Measurements from ENCODE around the gene MAGI1.

MAGI1 gene

DNA sequence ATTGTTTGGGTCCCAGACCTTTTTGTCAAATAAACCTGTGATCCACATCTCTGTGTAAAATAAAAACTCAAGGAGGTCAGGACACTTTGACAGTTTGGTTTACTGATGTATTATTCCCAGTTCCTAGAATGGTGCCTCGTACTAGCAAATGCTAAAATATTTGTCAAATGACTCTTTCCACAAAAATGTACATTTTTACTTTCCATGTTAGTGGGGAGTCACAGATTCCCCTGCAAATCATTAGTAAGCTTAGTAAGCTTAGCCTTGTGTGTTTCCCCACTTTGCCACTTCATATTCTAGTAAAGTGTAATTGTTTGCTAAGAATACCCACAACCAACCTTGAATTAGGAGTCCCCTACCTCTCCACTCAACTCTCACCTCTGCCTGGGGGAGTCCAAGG is 2.4 kb upstream of the MAGI1 start:
- DNase-seq (ENCODE audit: low spot score), result no peak
- TF ChIP-seq, protein P1, sequence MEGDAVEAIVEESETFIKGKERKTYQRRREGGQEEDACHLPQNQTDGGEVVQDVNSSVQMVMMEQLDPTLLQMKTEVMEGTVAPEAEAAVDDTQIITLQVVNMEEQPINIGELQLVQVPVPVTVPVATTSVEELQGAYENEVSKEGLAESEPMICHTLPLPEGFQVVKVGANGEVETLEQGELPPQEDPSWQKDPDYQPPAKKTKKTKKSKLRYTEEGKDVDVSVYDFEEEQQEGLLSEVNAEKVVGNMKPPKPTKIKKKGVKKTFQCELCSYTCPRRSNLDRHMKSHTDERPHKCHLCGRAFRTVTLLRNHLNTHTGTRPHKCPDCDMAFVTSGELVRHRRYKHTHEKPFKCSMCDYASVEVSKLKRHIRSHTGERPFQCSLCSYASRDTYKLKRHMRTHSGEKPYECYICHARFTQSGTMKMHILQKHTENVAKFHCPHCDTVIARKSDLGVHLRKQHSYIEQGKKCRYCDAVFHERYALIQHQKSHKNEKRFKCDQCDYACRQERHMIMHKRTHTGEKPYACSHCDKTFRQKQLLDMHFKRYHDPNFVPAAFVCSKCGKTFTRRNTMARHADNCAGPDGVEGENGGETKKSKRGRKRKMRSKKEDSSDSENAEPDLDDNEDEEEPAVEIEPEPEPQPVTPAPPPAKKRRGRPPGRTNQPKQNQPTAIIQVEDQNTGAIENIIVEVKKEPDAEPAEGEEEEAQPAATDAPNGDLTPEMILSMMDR (IDR thresholded peaks at IDR 0.05; ENCODE audit: borderline replicate concordance, control extremely low read depth, extremely low read depth, insufficient read depth, missing control alignments), result no peak
- in situ Hi-C loops (cut with MboI; ENCODE audit: low sequenced_read_pairs, unreplicated experiment), result no loop called here

DNA sequence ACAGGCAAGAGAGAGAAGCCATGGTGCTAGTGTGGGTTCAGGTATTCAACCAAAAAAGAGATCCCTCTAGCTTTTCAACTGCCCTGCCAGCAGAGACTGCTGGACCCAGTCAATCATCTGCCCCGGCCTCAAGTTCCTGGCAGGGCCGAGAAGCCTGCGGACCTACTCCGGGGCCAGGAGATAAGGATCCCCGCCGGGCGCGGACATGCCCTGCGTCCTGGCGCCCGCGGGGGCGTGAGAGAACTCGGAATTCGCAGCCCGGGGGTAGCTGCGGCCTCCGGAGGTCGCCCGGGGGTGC is 821 bp upstream of the MAGI1 start:
- DNase-seq (ENCODE audit: low spot score), result peak; percentile 47
- TF ChIP-seq, protein P1 (IDR thresholded peaks at IDR 0.05; ENCODE audit: borderline replicate concordance, control extremely low read depth, extremely low read depth, insufficient read depth, missing control alignments), result no peak
- in situ Hi-C loops (cut with MboI; ENCODE audit: low sequenced_read_pairs, unreplicated experiment), result no loop called here

DNA sequence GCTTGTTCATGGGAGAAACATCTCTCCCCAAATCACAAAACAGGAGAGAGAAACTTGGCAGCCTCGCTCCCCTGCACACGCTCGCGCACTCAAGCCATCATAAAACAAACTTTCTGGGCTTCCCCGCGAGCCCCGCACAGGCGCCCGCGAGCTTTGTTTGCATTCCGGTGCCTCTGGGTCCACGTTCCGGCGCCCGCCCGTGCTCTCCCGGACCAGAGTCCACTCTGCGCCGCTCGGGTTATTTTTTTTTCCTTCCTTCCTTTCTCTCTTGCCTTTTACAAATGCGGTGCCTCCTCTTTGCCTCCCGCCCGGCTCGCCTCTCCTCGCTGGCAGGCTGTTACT is 363 bp downstream of the MAGI1 start:
- DNase-seq (ENCODE audit: low spot score), result peak; percentile 58
- TF ChIP-seq, protein P1 (IDR thresholded peaks at IDR 0.05; ENCODE audit: borderline replicate concordance, control extremely low read depth, extremely low read depth, insufficient read depth, missing control alignments), result no peak
- in situ Hi-C loops (cut with MboI; ENCODE audit: low sequenced_read_pairs, unreplicated experiment), result no loop called here

DNA sequence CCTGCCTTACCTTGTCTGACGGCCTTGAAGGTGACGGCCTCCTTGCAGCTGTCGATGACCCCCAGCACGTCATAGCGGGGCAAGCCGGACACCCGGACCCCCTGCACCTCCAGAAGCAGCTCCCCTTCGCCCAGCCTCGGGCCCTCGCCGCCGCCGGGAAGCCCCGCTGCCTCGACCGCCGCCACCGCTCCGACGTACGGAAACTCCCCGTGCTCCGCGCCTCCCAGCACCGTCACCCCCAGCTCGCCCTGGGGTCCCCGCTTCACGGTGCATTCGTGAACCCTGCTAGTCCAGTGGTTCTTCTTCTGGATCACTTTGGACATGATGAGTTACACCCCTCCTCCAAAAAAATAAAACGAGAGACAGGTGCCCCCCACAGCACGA is 740 bp downstream of the MAGI1 start:
- in situ Hi-C loops (cut with MboI; ENCODE audit: low sequenced_read_pairs, unreplicated experiment), result no loop called here
- peak; percentile 63 for DNase-seq (ENCODE audit: low spot score)

DNA sequence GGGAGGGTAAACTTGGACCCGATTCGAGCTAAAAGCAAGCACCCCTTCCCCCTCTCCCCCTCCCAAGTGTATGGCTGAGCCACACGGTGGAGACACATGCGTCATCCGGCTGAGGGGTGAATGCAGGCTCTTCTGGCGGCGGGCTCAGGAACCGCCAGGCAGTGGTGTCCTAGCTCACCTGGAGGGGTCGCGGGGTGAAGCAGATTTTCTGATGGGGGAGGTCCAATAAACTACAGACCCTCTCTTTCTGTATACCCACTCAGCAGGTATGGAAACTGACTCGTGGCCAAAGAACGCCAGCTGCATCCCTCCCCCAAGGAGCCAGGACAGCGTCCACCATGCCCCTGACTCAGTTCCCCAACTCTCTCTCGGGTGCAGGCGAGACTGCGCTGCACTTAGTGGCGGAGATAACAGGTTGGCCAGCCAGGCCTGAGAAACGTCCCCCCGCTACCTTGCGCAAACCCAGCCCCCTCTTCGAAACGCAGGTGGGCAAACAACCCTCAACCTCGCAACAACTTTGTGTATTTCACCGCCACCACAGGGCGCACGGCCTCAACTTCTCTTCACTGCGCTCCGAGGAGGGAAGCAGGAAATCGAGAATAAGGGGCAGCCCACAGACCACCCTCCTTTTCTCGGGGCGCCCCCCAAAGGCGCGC is 1.3 kb downstream of the MAGI1 start:
- peak; percentile 55 for DNase-seq (ENCODE audit: low spot score)

More for the DNA sequence above, 740 bp downstream of the MAGI1 start:
- TF ChIP-seq, protein P1 (IDR thresholded peaks at IDR 0.05; ENCODE audit: borderline replicate concordance, control extremely low read depth, extremely low read depth, insufficient read depth, missing control alignments), result no peak

DNA sequence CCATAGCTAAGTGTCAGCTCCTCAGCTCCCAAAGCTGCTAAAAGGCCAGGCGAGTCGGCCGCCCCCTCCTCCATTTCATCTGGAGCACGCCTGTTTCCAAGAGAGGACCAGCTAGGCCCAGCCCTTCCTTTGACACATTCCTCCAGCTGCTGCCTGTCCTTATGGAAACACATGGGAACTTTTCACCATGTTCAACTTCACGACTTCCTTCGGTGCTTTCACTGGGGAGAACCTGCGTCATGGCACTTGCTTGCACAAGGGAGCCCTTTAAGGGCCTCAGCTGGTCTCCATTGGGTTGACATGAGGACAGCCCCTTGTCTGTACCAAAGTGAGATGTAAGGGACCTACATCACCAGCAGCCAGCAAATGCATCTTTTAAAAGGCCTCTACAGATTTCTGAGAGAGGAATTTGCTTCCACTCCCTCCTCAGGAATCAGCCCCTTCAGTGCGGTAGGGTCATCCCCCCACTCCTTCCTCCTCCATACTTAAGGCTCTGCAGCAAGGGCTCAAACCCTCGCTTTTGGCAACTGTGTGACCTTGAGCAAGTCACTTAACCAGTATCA is 2.1 kb downstream of the MAGI1 start:
- in situ Hi-C loops (cut with MboI; ENCODE audit: low sequenced_read_pairs, unreplicated experiment), result no loop called here
- no peak for DNase-seq (ENCODE audit: low spot score)
- TF ChIP-seq, protein P1 (IDR thresholded peaks at IDR 0.05; ENCODE audit: borderline replicate concordance, control extremely low read depth, extremely low read depth, insufficient read depth, missing control alignments), result no peak

More for the DNA sequence above, 1.3 kb downstream of the MAGI1 start:
- in situ Hi-C loops (cut with MboI; ENCODE audit: low sequenced_read_pairs, unreplicated experiment), result no loop called here
- TF ChIP-seq, protein P1 (IDR thresholded peaks at IDR 0.05; ENCODE audit: borderline replicate concordance, control extremely low read depth, extremely low read depth, insufficient read depth, missing control alignments), result peak; percentile 15

All from GM13976 (cell line).